Vagina (tissue), 2 donors: ENCODE data around the gene TCF7L1. TPM values are rescaled to one million over a fixed set of nuclear protein-coding genes. Genes with fewer than 3 reads are reported as not detected.

Experiments used
- DNase-seq, 2 donors: peaks; one replicate each; pipeline ENCODE4 v3.0.0-alpha.2; 2017; ENCODE audit errors: extremely low spot score in 2 of 2
- H3K27ac ChIP-seq: fragments of 200-600 bp; sonication (generic); one replicate; pipeline ENCODE4 v1.5.1; 2019
- H3K27me3 ChIP-seq: fragments of 200-600 bp; sonication (generic); one replicate; pipeline ENCODE4 v1.5.1; 2019
- H3K36me3 ChIP-seq, 2 donors: fragments of 200-600 bp; sonication (generic); one replicate each; pipeline ENCODE4 v1.5.1; 2017 to 2019
- H3K4me1 ChIP-seq: fragments of 200-600 bp; sonication (generic); one replicate; pipeline ENCODE4 v1.5.1; 2019
- H3K4me3 ChIP-seq, 2 donors: fragments of 200-600 bp; sonication (generic); 1 replicate in 1 of 2; 2 replicates in 1 of 2; pipeline ENCODE4 v1.5.1; 2016 to 2019
- H3K9me3 ChIP-seq: fragments of 200-600 bp; sonication (generic); one replicate; pipeline ENCODE4 v1.5.1; 2019
- CTCF ChIP-seq, 3 experiments: fragments of 450-650 bp in 2 of 3; fragments of 200-600 bp in 1 of 3; sonication (generic) in 1 of 3; IDR thresholded peaks; one replicate each; pipeline ENCODE4 v1.5.1; 2017 to 2019; ENCODE audit warnings: antibody characterized with exemption in 3 of 3, mild to moderate bottlenecking in 2 of 3, moderate library complexity in 2 of 3
- POLR2A ChIP-seq, 2 donors: fragments of 450-650 bp; IDR thresholded peaks; one replicate each; pipeline ENCODE4 v1.6.1; 2017; ENCODE audit warnings: antibody characterized with exemption in 2 of 2, mild to moderate bottlenecking in 2 of 2, moderate library complexity in 2 of 2
- POLR2AphosphoS5 ChIP-seq, 2 donors: sonication (generic); formaldehyde crosslinking; IDR thresholded peaks; one replicate each; pipeline ENCODE4 v1.9.0; 2017; ENCODE audit warnings: antibody characterized with exemption in 2 of 2, mild to moderate bottlenecking in 2 of 2, low read depth in 1 of 2; ENCODE audit not compliant: insufficient read depth in 1 of 2
- intact Hi-C: fragments of 100-400 bp; cut with DNase I; formaldehyde crosslinking; loops from one replicate; pipeline ENCODE4 v1.15.1; 2023
- total RNA-seq: library from RNA; depleted of rRNA; stranded (reverse); fragments of >200 nt; gene quantifications from one replicate; pipeline ENCODE4 v1.2.3, GENCODE V29; 2016

TCF7L1 gene
- total RNA-seq, 1 donor from 2014 or later, result 8.3 TPM

GRCh38 chr2:85091838-85092237 lies 41.4 kb upstream of the TCF7L1 start:
- intact Hi-C loops, result no loop called here
- no peak for TF ChIP-seq POLR2A (IDR thresholded peaks at IDR 0.05)
- TF ChIP-seq CTCF (IDR thresholded peaks at IDR 0.05), result no peak
- no peak for TF ChIP-seq POLR2AphosphoS5 (IDR thresholded peaks at IDR 0.05; ENCODE audit: insufficient read depth in 1 of 2, low read depth in 1 of 2)
- Histone ChIP-seq H3K9me3 (peaks cover 4% of the 10 kb centered on the region), H3K4me3 (no peak overlapping the region), H3K36me3 (no peaks in the 10 kb centered on the region), H3K27me3 (no peaks in the 10 kb centered on the region), H3K4me1 (no peaks in the 10 kb centered on the region), H3K27ac (no peak overlapping the region)
- DNase-seq, result no peak

- Histone ChIP-seq H3K27me3 (no peaks in the 10 kb centered on the region), H3K36me3 (no peaks in the 10 kb centered on the region), H3K9me3 (peaks cover 4% of the 10 kb centered on the region), H3K4me3 (no peak overlapping the region), H3K27ac (no peak overlapping the region), H3K4me1 (no peaks in the 10 kb centered on the region)
- intact Hi-C loops, result no loop called here
- no peak for TF ChIP-seq POLR2A (IDR thresholded peaks at IDR 0.05)
- no peak for TF ChIP-seq POLR2AphosphoS5 (IDR thresholded peaks at IDR 0.05; ENCODE audit: insufficient read depth in 1 of 2, low read depth in 1 of 2)
- TF ChIP-seq CTCF (IDR thresholded peaks at IDR 0.05), result no peak
- no peak for DNase-seq
Measured at GRCh38 chr2:85095094-85095493, 38.1 kb upstream of the TCF7L1 start.

- intact Hi-C loops, result no loop called here
- Histone ChIP-seq H3K4me3 (no peak overlapping the region), H3K4me1 (no peaks in the 10 kb centered on the region), H3K27me3 (no peaks in the 10 kb centered on the region), H3K27ac (no peak overlapping the region), H3K9me3 (peaks cover 4% of the 10 kb centered on the region), H3K36me3 (no peaks in the 10 kb centered on the region)
- DNase-seq, result no peak
- no peak for TF ChIP-seq CTCF (IDR thresholded peaks at IDR 0.05)
- no peak for TF ChIP-seq POLR2AphosphoS5 (IDR thresholded peaks at IDR 0.05; ENCODE audit: insufficient read depth in 1 of 2, low read depth in 1 of 2)
- TF ChIP-seq POLR2A (IDR thresholded peaks at IDR 0.05), result no peak
Measured at GRCh38 chr2:85096616-85097015, 36.6 kb upstream of the TCF7L1 start.

GRCh38 chr2:85104228-85104627 lies 29.0 kb upstream of the TCF7L1 start:
- Histone ChIP-seq H3K36me3 (no peaks in the 10 kb centered on the region), H3K4me1 (no peaks in the 10 kb centered on the region), H3K9me3 (no peaks in the 10 kb centered on the region), H3K4me3 (no peak overlapping the region), H3K27ac (no peak overlapping the region), H3K27me3 (no peaks in the 10 kb centered on the region)
- TF ChIP-seq POLR2A (IDR thresholded peaks at IDR 0.05), result no peak
- no peak for TF ChIP-seq CTCF (IDR thresholded peaks at IDR 0.05)
- no peak for TF ChIP-seq POLR2AphosphoS5 (IDR thresholded peaks at IDR 0.05; ENCODE audit: insufficient read depth in 1 of 2, low read depth in 1 of 2)
- intact Hi-C loops, result no loop called here
- DNase-seq, result no peak

GRCh38 chr2:85106489-85107180 lies 26.6 kb upstream of the TCF7L1 start:
- TF ChIP-seq POLR2A (IDR thresholded peaks at IDR 0.05), result no peak
- TF ChIP-seq CTCF (IDR thresholded peaks at IDR 0.05), result no peak
- TF ChIP-seq POLR2AphosphoS5 (IDR thresholded peaks at IDR 0.05; ENCODE audit: insufficient read depth in 1 of 2, low read depth in 1 of 2), result no peak
- H3K4me3 ChIP-seq, result no peak overlapping the region

More at GRCh38 chr2:85106489-85107180, 26.6 kb upstream of the TCF7L1 start:
- H3K27ac ChIP-seq, result no peak overlapping the region
- H3K9me3 ChIP-seq, result no peaks in the 10 kb centered on the region
- no peaks in the 10 kb centered on the region for H3K4me1 ChIP-seq
- no peaks in the 10 kb centered on the region for H3K36me3 ChIP-seq
- intact Hi-C loops, result no loop called here
- H3K27me3 ChIP-seq, result no peaks in the 10 kb centered on the region
- no peak for DNase-seq
